Endothelial cell of umbilical vein (primary cell): ENCODE measurements around the gene GANAB. TPM values are rescaled to one million over a fixed set of nuclear protein-coding genes. Genes with fewer than 3 reads are reported as not detected.

ENCODE experiments used
- BruUV-seq: library from RNA; stranded (reverse); fragments of 400-500 nt; replicated peaks from 2 replicates; lab custom pipeline; 2021; lab: Mats Ljungman, UMichigan
- CTCF ChIA-PET: fragments of 300-600, 350-600 bp; sonication (Branson Sonifier 250); formaldehyde crosslinking; loops from one replicate; lab custom pipeline; 2021; ENCODE audit warnings: antibody characterized with exemption, inconsistent platforms; lab: Charles Lee
- POLR2A ChIA-PET: fragments of 300-600, 350-600 bp; sonication (Branson Sonifier 250); formaldehyde crosslinking; loops from one replicate; lab custom pipeline; 2021; ENCODE audit warnings: antibody characterized with exemption, inconsistent platforms; lab: Charles Lee
- DNase-seq: peaks from one replicate; pipeline ENCODE4 v3.0.0-alpha.2; 2011; ENCODE audit warnings: low read depth, low spot score
- FAIRE-seq: peaks from 2 replicates; lab custom pipeline; 2011; peaks lifted over from hg19 to GRCh38; lab: Jason Lieb, UNC
- H2AFZ ChIP-seq: 2 replicates; pipeline ENCODE4 v1.6.0; 2012; ENCODE audit warnings: low read depth, low read length, control low read depth, inconsistent platforms
- H3K27ac ChIP-seq: 2 replicates; pipeline ENCODE4 v1.5.1; 2011; ENCODE audit warnings: low read depth, mild to moderate bottlenecking, control low read depth, low read length, moderate library complexity; ENCODE audit not compliant: insufficient read depth
- H3K27me3 ChIP-seq, 2 experiments: 2 replicates each; pipeline versions ENCODE4 v1.6.0 to v1.6.1; 2011; ENCODE audit warnings: low read length in 2 of 2, mixed read lengths in 1 of 2; ENCODE audit not compliant: control insufficient read depth in 2 of 2, insufficient read depth in 2 of 2
- H3K36me3 ChIP-seq, 2 experiments: 2 replicates in 1 of 2; 3 replicates in 1 of 2; pipeline ENCODE4 v1.5.1; 2011; ENCODE audit warnings: low read length in 2 of 2, mild to moderate bottlenecking in 1 of 2, moderate library complexity in 1 of 2; ENCODE audit not compliant: control insufficient read depth in 2 of 2, insufficient read depth in 2 of 2; ENCODE audit errors: extremely low read depth in 1 of 2
- H3K4me1 ChIP-seq: 3 replicates; pipeline ENCODE4 v1.5.1; 2011; ENCODE audit warnings: mild to moderate bottlenecking, low read length; ENCODE audit not compliant: control insufficient read depth, insufficient read depth; ENCODE audit errors: extremely low read depth
- H3K4me2 ChIP-seq: 2 replicates; pipeline ENCODE4 v1.6.1; 2011; ENCODE audit warnings: low read length, control low read depth, mixed read lengths; ENCODE audit not compliant: insufficient read depth
- H3K4me3 ChIP-seq, 3 experiments: fragments of 200-600 bp in 1 of 3; sonication (generic), shearing (Covaris generic) in 1 of 3; replicated peaks in 1 of 3; 2 replicates each; pipeline ENCODE4 v1.5.1; 2011 to 2016; ENCODE audit warnings: control low read depth in 3 of 3, low read length in 3 of 3, mild to moderate bottlenecking in 2 of 3, inconsistent platforms in 1 of 3, low read depth in 1 of 3, moderate library complexity in 1 of 3; ENCODE audit not compliant: insufficient read depth in 1 of 3
- H3K79me2 ChIP-seq: 2 replicates; pipeline ENCODE4 v1.6.0; 2012; ENCODE audit warnings: low read length, inconsistent platforms; ENCODE audit not compliant: control insufficient read depth, insufficient read depth
- H3K9ac ChIP-seq: replicated peaks from 2 replicates; pipeline ENCODE3; 2011; ENCODE audit warnings: low read length, control low read depth; ENCODE audit not compliant: insufficient read depth; ENCODE audit errors: extremely low read depth
- H3K9me1 ChIP-seq: replicated peaks from 3 replicates; pipeline ENCODE4 v1.6.0; 2011; ENCODE audit warnings: mild to moderate bottlenecking, low read length; ENCODE audit not compliant: control insufficient read depth, insufficient read depth; ENCODE audit errors: extremely low read depth
- H3K9me3 ChIP-seq: replicated peaks from 2 replicates; pipeline ENCODE4 v1.5.1; 2012; ENCODE audit warnings: low read length, inconsistent platforms; ENCODE audit not compliant: control insufficient read depth, insufficient read depth
- H4K20me1 ChIP-seq: replicated peaks from 2 replicates; pipeline ENCODE3; 2011; ENCODE audit warnings: mild to moderate bottlenecking, low read length; ENCODE audit not compliant: control insufficient read depth, insufficient read depth; ENCODE audit errors: extremely low read depth
- CTCF ChIP-seq, 2 donors: IDR thresholded peaks; 1 replicate in 1 of 2; 2 replicates in 1 of 2; pipeline ENCODE4 v1.5.1; 2011; ENCODE audit warnings: low read length in 2 of 2, mild to moderate bottlenecking in 2 of 2, moderate library complexity in 2 of 2, control low read depth in 1 of 2, inconsistent platforms in 1 of 2, low read depth in 1 of 2; ENCODE audit not compliant: insufficient read depth in 1 of 2; ENCODE audit errors: extremely low read depth in 1 of 2
- EZH2 ChIP-seq: IDR thresholded peaks from 2 replicates; pipeline ENCODE4 v1.6.1; 2012; ENCODE audit warnings: borderline replicate concordance, low read depth, mild to moderate bottlenecking, moderate library complexity, low read length, inconsistent platforms; ENCODE audit not compliant: severe bottlenecking
- FOS ChIP-seq: IDR thresholded peaks from 2 replicates; pipeline ENCODE4 v1.6.1; 2011; ENCODE audit warnings: mild to moderate bottlenecking, low read length, moderate library complexity, borderline replicate concordance; ENCODE audit not compliant: insufficient read depth
- GATA2 ChIP-seq: IDR thresholded peaks from 2 replicates; pipeline ENCODE4 v1.7.0; 2011; ENCODE audit warnings: low read depth, mild to moderate bottlenecking, moderate library complexity, mixed read lengths, low read length; ENCODE audit not compliant: insufficient read length, insufficient read depth
- JUN ChIP-seq: IDR thresholded peaks from 2 replicates; pipeline ENCODE4 v1.6.1; 2011; ENCODE audit warnings: borderline replicate concordance, low read depth; ENCODE audit not compliant: insufficient read length, insufficient read depth
- MAX ChIP-seq: IDR thresholded peaks from 2 replicates; pipeline ENCODE4 v1.6.1; 2011; ENCODE audit not compliant: insufficient read depth, insufficient read length
- MYC ChIP-seq: IDR thresholded peaks from one replicate; pipeline ENCODE4 v1.6.1; 2011; ENCODE audit warnings: mild to moderate bottlenecking, low read depth, low read length
- POLR2A ChIP-seq: IDR thresholded peaks from 2 replicates; pipeline ENCODE4 v1.6.1; 2012; ENCODE audit warnings: low read depth, mild to moderate bottlenecking, control low read depth, low read length
- POLR2AphosphoS5 ChIP-seq: IDR thresholded peaks from 2 replicates; pipeline ENCODE4 v1.6.1; 2012; ENCODE audit warnings: low read depth, mild to moderate bottlenecking, control low read depth, low read length, moderate library complexity; ENCODE audit not compliant: insufficient read depth
- dilution Hi-C: fragments of 300-500 bp; cut with MboI; formaldehyde crosslinking; loops from one replicate; pipeline ENCODE4 v1.15.0; 2019; ENCODE audit warnings: low sequenced_read_pairs; ENCODE audit not compliant: extremely low pct_ligation_motif_present
- intact Hi-C: fragments of 100-400 bp; cut with micrococcal nuclease; formaldehyde crosslinking; loops from one replicate; pipeline ENCODE4 v1.10.0; 2022
- polyA plus RNA-seq, 4 experiments: library from polyadenylated mRNA; depleted of rRNA in 3 of 4; stranded (reverse) in 3 of 4; unstranded in 1 of 4; fragments of >200 nt; gene quantifications; 2 replicates each; pipeline versions ENCODE4 v1.2.1 to v1.2.3, GENCODE V29; 2011 to 2012; ENCODE audit warnings: missing spikeins in 1 of 4
- total RNA-seq: library from RNA; stranded (reverse); gene quantifications from 2 replicates; pipeline ENCODE4 v1.2.3, GENCODE V29; 2021

GANAB gene
- total and polyA plus RNA-seq, 2 donors (not counting 3 experiments of a cell fraction or from before 2014, with no cell fraction given) = 389 to 455 TPM

GRCh38 chr11:62656796-62657429, 10.5 kb upstream of the GANAB start:
- intact Hi-C loops = no loop called here
- Histone ChIP-seq H3K9me3 (no peaks in the 10 kb centered on the region), H3K27me3 (no peaks in the 10 kb centered on the region), H3K27ac (no peak overlapping the region), H3K9ac (no peak overlapping the region), H3K4me1 (no peaks in the 10 kb centered on the region), H3K36me3 (no peaks in the 10 kb centered on the region), H3K79me2 (peaks cover 11% of the 10 kb centered on the region), H3K4me2 (no peak overlapping the region), H3K9me1 (no peaks in the 10 kb centered on the region), H3K4me3 (no peak overlapping the region), H2AFZ (no peak overlapping the region), H4K20me1 (no peaks in the 10 kb centered on the region)
- no peak for TF ChIP-seq POLR2A
- no peak for TF ChIP-seq MAX
- no peak for TF ChIP-seq POLR2AphosphoS5
- no peak for TF ChIP-seq FOS
- no peak for TF ChIP-seq JUN
- no peak for TF ChIP-seq MYC
- TF ChIP-seq CTCF (IDR thresholded peaks at IDR 0.05; ENCODE audit: extremely low read depth in 1 of 2, insufficient read depth in 1 of 2, low read depth in 1 of 2, low read length in 2 of 2) = no peak
- TF ChIP-seq GATA2 = no peak
- no peak for TF ChIP-seq EZH2
- no peak for DNase-seq
- ChIA-PET POLR2A (interaction anchor here (5.3 kb wide), 1 partner anchor 8 kb away, joined by 71 read pairs; the partner anchor contains the start of genes C11orf98 and CSKMT), CTCF (interaction anchor here (1.1 to 1.4 kb wide), 3 partner anchors 11 to 262 kb away, joined by 3 to 4 read pairs (median 3); partner anchors contain the start of gene TUT1)
- peak; percentile 47 for FAIRE-seq
- BruUV-seq = no TSS peak
- dilution Hi-C loops = no loop called here
